H1 (cell line): ENCODE results near the gene AGPAT4. TPM values are rescaled to one million over a fixed set of nuclear protein-coding genes. Genes with fewer than 3 reads are reported as not detected.

Experiments used
- BRCA1 ChIP-seq: IDR thresholded peaks from 2 replicates; pipeline ENCODE4 v1.6.1; 2012; ENCODE audit warnings: low read depth, low read length, improper control_type of control experiment
- CHD2 ChIP-seq: IDR thresholded peaks from 2 replicates; pipeline ENCODE4 v1.6.1; 2012; ENCODE audit warnings: low read length, improper control_type of control experiment
- CREB1 ChIP-seq: IDR thresholded peaks from 2 replicates; pipeline ENCODE4 v1.6.1; 2012; ENCODE audit warnings: inconsistent platforms
- EP300 ChIP-seq, 2 experiments: IDR thresholded peaks; 1 replicate in 1 of 2; 2 replicates in 1 of 2; pipeline ENCODE4 v1.6.1; 2011 to 2012; ENCODE audit warnings: low read depth in 2 of 2, low read length in 2 of 2, mild to moderate bottlenecking in 2 of 2, borderline replicate concordance in 1 of 2, inconsistent platforms in 1 of 2, moderate library complexity in 1 of 2
- NANOG ChIP-seq: IDR thresholded peaks from 2 replicates; pipeline ENCODE4 v1.6.1; 2011; ENCODE audit warnings: low read length, low read depth, mild to moderate bottlenecking, inconsistent platforms; ENCODE audit not compliant: insufficient read depth, poor library complexity, severe bottlenecking
- POU5F1 ChIP-seq: IDR thresholded peaks from 2 replicates; pipeline ENCODE4 v1.6.1; 2011; ENCODE audit warnings: low read depth, mild to moderate bottlenecking, low read length, moderate library complexity
- RFX5 ChIP-seq: IDR thresholded peaks from 2 replicates; pipeline ENCODE4 v1.6.1; 2011; ENCODE audit warnings: low read depth, low read length, improper control_type of control experiment, borderline replicate concordance
- SIN3A ChIP-seq, 2 experiments: IDR thresholded peaks in 1 of 2; conservative IDR thresholded peaks in 1 of 2; 2 replicates each; pipeline ENCODE4 v1.6.1; 2011 to 2012; ENCODE audit warnings: low read length in 2 of 2, improper control_type of control experiment in 1 of 2, low read depth in 1 of 2, mild to moderate bottlenecking in 1 of 2
- polyA plus RNA-seq, 7 experiments: library from polyadenylated mRNA; depleted of rRNA in 3 of 7; stranded (reverse) in 5 of 7; unstranded in 2 of 7; fragments of >200 nt in 5 of 7; fragments of 200-250 nt in 2 of 7; gene quantifications; 1 replicate in 5 of 7; 2 replicates in 1 of 7; 4 replicates in 1 of 7; pipeline versions ENCODE4 v1.2.1 to v1.2.3, GENCODE V29; 2011 to 2013; ENCODE audit warnings: missing spikeins in 2 of 7, mixed read lengths in 2 of 7
- total RNA-seq: library from RNA; stranded (reverse); fragmentation: NEBNext Ultra II Directional; extraction: Animal tissue kit (Norgen Biotek cat#: 25700); gene quantifications from 2 replicates; pipeline ENCODE4 v1.2.1, GENCODE V29; 2021
- TF ChIP-seq, protein P1 (sequence below): fragments of 300-600 bp; sonication (generic); IDR thresholded peaks from 2 replicates; pipeline ENCODE4 v1.7.1; 2012; ENCODE audit warnings: low read length, moderate library complexity, mild to moderate bottlenecking, inconsistent platforms; ENCODE audit not compliant: insufficient replicate concordance

The AGPAT4 gene
- total and polyA plus RNA-seq, 2 of the 8 experiments (the other 6 are each of a cell fraction or from before 2014, with no cell fraction given) = 13.5 to 23.8 TPM

DNA sequence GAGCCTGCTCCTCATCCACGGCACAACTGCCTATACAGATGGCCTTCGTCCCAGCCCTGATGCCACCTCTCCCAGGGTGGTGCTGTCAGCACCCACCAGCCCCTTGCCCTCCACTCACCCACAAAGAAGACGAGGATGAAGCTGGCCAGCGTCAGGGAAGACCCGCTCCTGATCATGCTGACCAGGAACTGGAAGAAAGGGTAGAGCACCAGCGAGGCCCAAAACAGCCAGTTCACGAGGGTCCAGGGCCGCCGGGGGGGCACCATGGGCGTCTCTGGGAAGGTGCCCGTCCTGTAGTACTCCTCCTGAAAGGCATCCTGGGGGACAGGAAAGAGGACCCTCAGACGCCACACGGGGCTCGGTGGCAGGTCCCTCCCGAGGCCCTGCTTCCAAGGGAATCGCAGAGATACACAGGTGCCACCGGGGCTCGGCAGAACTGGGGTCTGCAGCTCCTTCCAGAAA is 134.5 kb downstream of the AGPAT4 start (continued):
- TF ChIP-seq, protein P1, sequence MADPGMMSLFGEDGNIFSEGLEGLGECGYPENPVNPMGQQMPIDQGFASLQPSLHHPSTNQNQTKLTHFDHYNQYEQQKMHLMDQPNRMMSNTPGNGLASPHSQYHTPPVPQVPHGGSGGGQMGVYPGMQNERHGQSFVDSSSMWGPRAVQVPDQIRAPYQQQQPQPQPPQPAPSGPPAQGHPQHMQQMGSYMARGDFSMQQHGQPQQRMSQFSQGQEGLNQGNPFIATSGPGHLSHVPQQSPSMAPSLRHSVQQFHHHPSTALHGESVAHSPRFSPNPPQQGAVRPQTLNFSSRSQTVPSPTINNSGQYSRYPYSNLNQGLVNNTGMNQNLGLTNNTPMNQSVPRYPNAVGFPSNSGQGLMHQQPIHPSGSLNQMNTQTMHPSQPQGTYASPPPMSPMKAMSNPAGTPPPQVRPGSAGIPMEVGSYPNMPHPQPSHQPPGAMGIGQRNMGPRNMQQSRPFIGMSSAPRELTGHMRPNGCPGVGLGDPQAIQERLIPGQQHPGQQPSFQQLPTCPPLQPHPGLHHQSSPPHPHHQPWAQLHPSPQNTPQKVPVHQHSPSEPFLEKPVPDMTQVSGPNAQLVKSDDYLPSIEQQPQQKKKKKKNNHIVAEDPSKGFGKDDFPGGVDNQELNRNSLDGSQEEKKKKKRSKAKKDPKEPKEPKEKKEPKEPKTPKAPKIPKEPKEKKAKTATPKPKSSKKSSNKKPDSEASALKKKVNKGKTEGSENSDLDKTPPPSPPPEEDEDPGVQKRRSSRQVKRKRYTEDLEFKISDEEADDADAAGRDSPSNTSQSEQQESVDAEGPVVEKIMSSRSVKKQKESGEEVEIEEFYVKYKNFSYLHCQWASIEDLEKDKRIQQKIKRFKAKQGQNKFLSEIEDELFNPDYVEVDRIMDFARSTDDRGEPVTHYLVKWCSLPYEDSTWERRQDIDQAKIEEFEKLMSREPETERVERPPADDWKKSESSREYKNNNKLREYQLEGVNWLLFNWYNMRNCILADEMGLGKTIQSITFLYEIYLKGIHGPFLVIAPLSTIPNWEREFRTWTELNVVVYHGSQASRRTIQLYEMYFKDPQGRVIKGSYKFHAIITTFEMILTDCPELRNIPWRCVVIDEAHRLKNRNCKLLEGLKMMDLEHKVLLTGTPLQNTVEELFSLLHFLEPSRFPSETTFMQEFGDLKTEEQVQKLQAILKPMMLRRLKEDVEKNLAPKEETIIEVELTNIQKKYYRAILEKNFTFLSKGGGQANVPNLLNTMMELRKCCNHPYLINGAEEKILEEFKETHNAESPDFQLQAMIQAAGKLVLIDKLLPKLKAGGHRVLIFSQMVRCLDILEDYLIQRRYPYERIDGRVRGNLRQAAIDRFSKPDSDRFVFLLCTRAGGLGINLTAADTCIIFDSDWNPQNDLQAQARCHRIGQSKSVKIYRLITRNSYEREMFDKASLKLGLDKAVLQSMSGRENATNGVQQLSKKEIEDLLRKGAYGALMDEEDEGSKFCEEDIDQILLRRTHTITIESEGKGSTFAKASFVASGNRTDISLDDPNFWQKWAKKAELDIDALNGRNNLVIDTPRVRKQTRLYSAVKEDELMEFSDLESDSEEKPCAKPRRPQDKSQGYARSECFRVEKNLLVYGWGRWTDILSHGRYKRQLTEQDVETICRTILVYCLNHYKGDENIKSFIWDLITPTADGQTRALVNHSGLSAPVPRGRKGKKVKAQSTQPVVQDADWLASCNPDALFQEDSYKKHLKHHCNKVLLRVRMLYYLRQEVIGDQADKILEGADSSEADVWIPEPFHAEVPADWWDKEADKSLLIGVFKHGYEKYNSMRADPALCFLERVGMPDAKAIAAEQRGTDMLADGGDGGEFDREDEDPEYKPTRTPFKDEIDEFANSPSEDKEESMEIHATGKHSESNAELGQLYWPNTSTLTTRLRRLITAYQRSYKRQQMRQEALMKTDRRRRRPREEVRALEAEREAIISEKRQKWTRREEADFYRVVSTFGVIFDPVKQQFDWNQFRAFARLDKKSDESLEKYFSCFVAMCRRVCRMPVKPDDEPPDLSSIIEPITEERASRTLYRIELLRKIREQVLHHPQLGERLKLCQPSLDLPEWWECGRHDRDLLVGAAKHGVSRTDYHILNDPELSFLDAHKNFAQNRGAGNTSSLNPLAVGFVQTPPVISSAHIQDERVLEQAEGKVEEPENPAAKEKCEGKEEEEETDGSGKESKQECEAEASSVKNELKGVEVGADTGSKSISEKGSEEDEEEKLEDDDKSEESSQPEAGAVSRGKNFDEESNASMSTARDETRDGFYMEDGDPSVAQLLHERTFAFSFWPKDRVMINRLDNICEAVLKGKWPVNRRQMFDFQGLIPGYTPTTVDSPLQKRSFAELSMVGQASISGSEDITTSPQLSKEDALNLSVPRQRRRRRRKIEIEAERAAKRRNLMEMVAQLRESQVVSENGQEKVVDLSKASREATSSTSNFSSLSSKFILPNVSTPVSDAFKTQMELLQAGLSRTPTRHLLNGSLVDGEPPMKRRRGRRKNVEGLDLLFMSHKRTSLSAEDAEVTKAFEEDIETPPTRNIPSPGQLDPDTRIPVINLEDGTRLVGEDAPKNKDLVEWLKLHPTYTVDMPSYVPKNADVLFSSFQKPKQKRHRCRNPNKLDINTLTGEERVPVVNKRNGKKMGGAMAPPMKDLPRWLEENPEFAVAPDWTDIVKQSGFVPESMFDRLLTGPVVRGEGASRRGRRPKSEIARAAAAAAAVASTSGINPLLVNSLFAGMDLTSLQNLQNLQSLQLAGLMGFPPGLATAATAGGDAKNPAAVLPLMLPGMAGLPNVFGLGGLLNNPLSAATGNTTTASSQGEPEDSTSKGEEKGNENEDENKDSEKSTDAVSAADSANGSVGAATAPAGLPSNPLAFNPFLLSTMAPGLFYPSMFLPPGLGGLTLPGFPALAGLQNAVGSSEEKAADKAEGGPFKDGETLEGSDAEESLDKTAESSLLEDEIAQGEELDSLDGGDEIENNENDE = no peak
- TF ChIP-seq CREB1 (no peak), EP300 (IDR thresholded peaks at IDR 0.05; ENCODE audit: borderline replicate concordance in 1 of 2, low read depth in 2 of 2, low read length in 2 of 2) (no peak), SIN3A (conservative IDR thresholded peaks at IDR 0.05 in 1 of 2, IDR thresholded peaks at IDR 0.05 in 1 of 2; ENCODE audit: low read depth in 1 of 2, low read length in 2 of 2) (no peak), RFX5 (no peak), CHD2 (no peak), POU5F1 (no peak), NANOG (no peak), BRCA1 (no peak)
